RWPE1 (cell line): Measurements from ENCODE around the gene MYO1B.

Source experiments
- CTCF ChIA-PET: fragments of 350-600 bp; sonication (Branson Sonifier 250); formaldehyde crosslinking; extraction: SDS; loops from one replicate; lab custom pipeline; 2021; lab: Yijun Ruan, JAX
- POLR2A ChIA-PET: fragments of 400-600 bp; formaldehyde crosslinking; extraction: SDS; loops from one replicate; lab custom pipeline; 2020; ENCODE audit warnings: antibody characterized with exemption; ENCODE audit not compliant: low non-redundant PET; lab: Yijun Ruan, JAX
- DNase-seq: peaks from one replicate; pipeline ENCODE4 v3.0.0; 2012; ENCODE audit warnings: low spot score
- H3K27ac ChIP-seq: fragments of 450-650 bp; 2 replicates; pipeline ENCODE4 v1.5.1; 2017
- CTCF ChIP-seq: fragments of 450-650 bp; conservative IDR thresholded peaks from 2 replicates; pipeline ENCODE4 v1.5.1; 2017; ENCODE audit warnings: low read depth, mild to moderate bottlenecking

MYO1B gene

GRCh38 chr2:191291471-191291870, 46.3 kb downstream of the MYO1B start:
- ChIA-PET CTCF (no interaction called here), POLR2A (no interaction called here)
- no peak for DNase-seq
- no peak for TF ChIP-seq CTCF
- no peak overlapping the region for H3K27ac ChIP-seq

DNA sequence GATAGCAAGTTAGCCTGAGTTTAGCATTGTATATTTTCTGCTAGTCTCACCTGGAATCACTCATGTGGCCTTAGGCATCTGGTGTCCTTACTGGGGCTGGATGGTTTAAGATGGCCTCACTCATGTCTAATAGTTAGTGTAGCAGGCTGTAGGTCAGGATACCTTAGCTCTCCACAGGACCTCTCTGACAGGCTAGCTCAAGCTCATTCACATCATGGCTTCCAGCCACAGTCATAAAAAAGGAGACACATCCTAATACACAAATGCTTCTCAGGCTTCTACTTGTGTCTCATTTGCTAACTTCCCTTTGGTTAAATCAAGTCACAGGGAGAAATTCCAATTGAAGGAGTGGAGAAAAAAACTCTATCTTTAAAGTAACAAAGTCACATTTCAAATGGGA, 47.7 kb downstream of the MYO1B start:
- POLR2A ChIA-PET, result no interaction called here
- CTCF ChIA-PET, result no interaction called here
- no peak for DNase-seq

DNA sequence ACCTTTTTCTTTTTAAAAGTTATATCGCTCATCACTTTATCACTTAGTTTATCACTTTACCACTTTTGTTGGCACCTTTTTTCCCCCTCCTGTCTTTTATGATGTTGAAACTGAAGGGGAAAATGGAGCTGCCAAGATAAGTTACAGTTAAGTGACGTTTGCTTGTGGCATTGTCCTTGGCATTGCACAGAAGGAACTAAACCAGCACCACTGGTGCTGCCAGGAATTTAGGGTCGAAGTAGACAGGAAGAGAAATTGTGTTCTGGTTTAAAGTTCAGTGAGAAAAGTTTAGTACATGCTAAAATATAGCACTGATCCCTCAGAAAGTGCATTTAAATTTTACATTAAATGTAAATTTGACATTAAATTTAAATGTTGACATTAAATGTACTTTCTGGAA, 49.9 kb downstream of the MYO1B start:
- no peak for TF ChIP-seq CTCF
- no peak overlapping the region for H3K27ac ChIP-seq
- no peak for DNase-seq
- POLR2A ChIA-PET, result no interaction called here
- CTCF ChIA-PET, result interaction anchor here (0.7 kb wide), 1 partner anchor 40 kb away, joined by 4 read pairs; no protein-coding TSS in a partner anchor

More for the DNA sequence above, 47.7 kb downstream of the MYO1B start:
- no peak for TF ChIP-seq CTCF
- H3K27ac ChIP-seq, result no peak overlapping the region

DNA sequence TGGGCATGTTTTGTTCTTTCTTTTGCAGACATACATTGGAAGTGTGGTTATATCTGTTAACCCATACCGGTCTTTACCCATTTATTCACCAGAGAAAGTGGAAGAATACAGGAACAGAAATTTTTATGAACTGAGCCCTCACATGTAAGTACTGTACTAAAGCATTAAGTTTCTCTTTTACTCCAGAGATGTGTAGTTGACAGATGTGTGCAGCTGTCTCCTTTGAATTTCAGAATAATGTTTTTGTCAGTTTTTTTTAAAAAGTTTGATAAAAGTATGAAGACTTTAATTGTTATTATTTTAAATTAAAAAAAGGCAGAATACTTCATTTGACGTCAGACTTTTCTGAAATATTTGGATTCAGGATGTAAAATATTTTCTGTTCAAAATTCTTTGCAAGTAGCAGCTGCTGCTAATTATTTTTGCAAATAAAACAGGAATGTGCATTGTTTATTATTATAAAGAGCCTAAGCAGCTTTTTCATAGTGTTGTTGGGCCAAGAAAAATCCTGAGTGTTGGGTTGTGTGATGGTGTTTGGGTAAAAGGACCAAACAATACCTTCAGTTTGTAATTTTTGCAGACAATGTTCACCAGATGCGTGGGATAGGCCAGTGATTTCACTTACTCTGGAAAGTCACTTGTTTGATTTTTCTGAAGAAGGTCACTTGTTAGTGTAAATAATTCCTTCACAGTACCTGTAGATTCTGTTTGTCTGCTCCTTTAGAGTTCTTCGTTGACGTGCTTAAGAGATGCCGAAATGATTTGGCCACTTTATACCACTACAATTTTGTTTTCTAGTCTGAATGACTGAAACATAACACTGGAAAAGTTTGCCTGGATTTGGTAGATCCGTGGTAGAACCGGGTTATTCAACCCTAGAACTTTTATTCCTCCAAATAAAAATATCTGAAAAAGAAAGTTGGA, 51.1 kb downstream of the MYO1B start:
- POLR2A ChIA-PET, result no interaction called here
- no peak for TF ChIP-seq CTCF
- no peak overlapping the region for H3K27ac ChIP-seq
- DNase-seq, result no peak
- CTCF ChIA-PET, result interaction anchor here (0.6 kb wide), 1 partner anchor 536 kb away, joined by 3 read pairs; no protein-coding TSS in a partner anchor

- DNase-seq, result no peak
- no peak for TF ChIP-seq CTCF
- H3K27ac ChIP-seq, result no peak overlapping the region
- ChIA-PET CTCF (no interaction called here), POLR2A (no interaction called here)
Observed at GRCh38 chr2:191297033-191297432, 51.8 kb downstream of the MYO1B start.

DNA sequence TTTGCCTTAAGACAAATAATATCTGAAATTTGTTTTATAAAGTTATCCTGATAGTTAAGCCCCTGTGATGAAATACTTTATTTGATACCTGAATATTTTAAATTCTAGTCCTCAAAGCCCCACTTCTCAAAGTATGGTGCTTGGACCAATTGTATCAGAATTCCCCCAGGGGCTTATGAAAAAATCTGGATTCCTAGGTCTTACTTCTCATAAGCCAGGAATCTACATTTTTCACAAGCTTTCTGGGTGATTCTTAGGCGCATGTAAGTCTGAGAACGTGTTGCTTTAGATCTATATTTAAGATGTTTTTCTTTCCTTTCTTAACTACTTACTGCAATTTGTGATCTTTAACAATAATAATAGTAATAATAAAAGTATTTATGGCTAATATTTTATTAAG, 53.1 kb downstream of the MYO1B start:
- no peak for DNase-seq
- ChIA-PET POLR2A (no interaction called here), CTCF (no interaction called here)
- no peak overlapping the region for H3K27ac ChIP-seq
- TF ChIP-seq CTCF, result no peak
